ENCODE data around the gene GNAQ.

The GNAQ gene

GRCh38 chr9:77807846-77808750, 223.5 kb downstream of the GNAQ start:
- no peak for ATAC-seq

- peak; percentile 69 to 79 for ATAC-seq
Measured at GRCh38 chr9:77807281-77807683, 224.3 kb downstream of the GNAQ start.

- ATAC-seq = no peak
Measured at GRCh38 chr9:77806741-77807140, 224.9 kb downstream of the GNAQ start.

GRCh38 chr9:77805810-77806209, 225.8 kb downstream of the GNAQ start:
- no peak for ATAC-seq

- no peak for ATAC-seq
Measured at GRCh38 chr9:77803423-77803822, 228.2 kb downstream of the GNAQ start.

GRCh38 chr9:77802515-77803293, 228.9 kb downstream of the GNAQ start:
- ATAC-seq = no peak

- ATAC-seq = no peak
Measured at GRCh38 chr9:77802064-77802463, 229.5 kb downstream of the GNAQ start.

- peak in 1 of 2 donors; percentile 17 for ATAC-seq
Measured at GRCh38 chr9:77800924-77801551, 230.6 kb downstream of the GNAQ start.

- no peak for ATAC-seq
Measured at GRCh38 chr9:77798140-77798539, 233.5 kb downstream of the GNAQ start.

GRCh38 chr9:77794985-77795384, 236.6 kb downstream of the GNAQ start:
- no peak for ATAC-seq

GRCh38 chr9:77793849-77794248, 237.8 kb downstream of the GNAQ start:
- no peak for ATAC-seq

- no peak for ATAC-seq
Measured at GRCh38 chr9:77789891-77790290, 241.7 kb downstream of the GNAQ start.

- ATAC-seq = no peak
Measured at GRCh38 chr9:77785341-77785740, 246.3 kb downstream of the GNAQ start.

- ATAC-seq = no peak
Measured at GRCh38 chr9:77783518-77783917, 248.1 kb downstream of the GNAQ start.

- peak; percentile 72 to 82 for ATAC-seq
Measured at GRCh38 chr9:77779010-77779409, 252.6 kb downstream of the GNAQ start.

- ATAC-seq = no peak
Measured at GRCh38 chr9:77773381-77773780, 258.2 kb downstream of the GNAQ start.

- ATAC-seq = no peak
Measured at GRCh38 chr9:77772646-77773045, 259.0 kb downstream of the GNAQ start.

GRCh38 chr9:77771171-77771570, 260.4 kb downstream of the GNAQ start:
- ATAC-seq = no peak

- no peak for ATAC-seq
Measured at GRCh38 chr9:77770340-77770739, 261.3 kb downstream of the GNAQ start.

GRCh38 chr9:77769246-77769645, 262.4 kb downstream of the GNAQ start:
- no peak for ATAC-seq

- no peak for ATAC-seq
Measured at GRCh38 chr9:77766587-77766986, 265.0 kb downstream of the GNAQ start.

- ATAC-seq = peak; percentile 68 to 74
Measured at GRCh38 chr9:77765781-77766259, 265.8 kb downstream of the GNAQ start.

Measured in activated CD4-positive, CD25-positive, alpha-beta regulatory T cell treated with anti-CD3 and anti-CD28 coated beads, Interleukin-2, amount 50 U/mL, for 24 hours (primary cell).